ENCODE data around the gene PXT1. TPM values are rescaled to one million over a fixed set of nuclear protein-coding genes. Genes with fewer than 3 reads are reported as not detected.
A peak's percentile ranks its signal among the peaks of the same experiment; 100 is the strongest.

PXT1 gene
- total RNA-seq, 2 donors from 2014 or later = 0.24 TPM; not detected in 1

DNA sequence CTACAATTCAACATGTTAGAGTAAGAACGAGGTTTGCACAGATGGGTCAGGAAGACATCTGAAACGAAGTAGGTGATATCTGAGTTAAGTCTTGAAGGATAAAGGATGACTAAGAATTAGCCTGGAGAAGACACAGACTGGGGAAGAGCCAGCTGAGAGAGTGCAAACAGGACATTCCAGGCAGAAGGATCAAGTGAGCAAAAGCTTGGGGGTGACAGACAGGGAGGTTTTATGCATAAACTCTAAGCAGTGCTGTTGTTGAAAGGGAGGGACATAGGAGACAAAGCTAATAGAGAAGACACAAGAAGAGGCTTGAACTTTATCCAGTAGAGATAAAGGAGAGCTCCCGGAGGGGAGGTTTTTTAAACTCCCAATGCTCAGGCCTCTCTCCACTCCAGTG, 40.2 kb downstream of the PXT1 start:
- Histone ChIP-seq H3K4me3 (no peak overlapping the region), H3K36me3 (no peaks in the 10 kb centered on the region), H3K9me3 (no peaks in the 10 kb centered on the region), H3K4me1 (no peaks in the 10 kb centered on the region), H3K27ac (no peak overlapping the region), H3K27me3 (no peaks in the 10 kb centered on the region)
- DNase-seq (ENCODE audit: low spot score) = no peak
- TF ChIP-seq, protein P1, sequence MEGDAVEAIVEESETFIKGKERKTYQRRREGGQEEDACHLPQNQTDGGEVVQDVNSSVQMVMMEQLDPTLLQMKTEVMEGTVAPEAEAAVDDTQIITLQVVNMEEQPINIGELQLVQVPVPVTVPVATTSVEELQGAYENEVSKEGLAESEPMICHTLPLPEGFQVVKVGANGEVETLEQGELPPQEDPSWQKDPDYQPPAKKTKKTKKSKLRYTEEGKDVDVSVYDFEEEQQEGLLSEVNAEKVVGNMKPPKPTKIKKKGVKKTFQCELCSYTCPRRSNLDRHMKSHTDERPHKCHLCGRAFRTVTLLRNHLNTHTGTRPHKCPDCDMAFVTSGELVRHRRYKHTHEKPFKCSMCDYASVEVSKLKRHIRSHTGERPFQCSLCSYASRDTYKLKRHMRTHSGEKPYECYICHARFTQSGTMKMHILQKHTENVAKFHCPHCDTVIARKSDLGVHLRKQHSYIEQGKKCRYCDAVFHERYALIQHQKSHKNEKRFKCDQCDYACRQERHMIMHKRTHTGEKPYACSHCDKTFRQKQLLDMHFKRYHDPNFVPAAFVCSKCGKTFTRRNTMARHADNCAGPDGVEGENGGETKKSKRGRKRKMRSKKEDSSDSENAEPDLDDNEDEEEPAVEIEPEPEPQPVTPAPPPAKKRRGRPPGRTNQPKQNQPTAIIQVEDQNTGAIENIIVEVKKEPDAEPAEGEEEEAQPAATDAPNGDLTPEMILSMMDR (IDR thresholded peaks at IDR 0.05) = no peak

DNA sequence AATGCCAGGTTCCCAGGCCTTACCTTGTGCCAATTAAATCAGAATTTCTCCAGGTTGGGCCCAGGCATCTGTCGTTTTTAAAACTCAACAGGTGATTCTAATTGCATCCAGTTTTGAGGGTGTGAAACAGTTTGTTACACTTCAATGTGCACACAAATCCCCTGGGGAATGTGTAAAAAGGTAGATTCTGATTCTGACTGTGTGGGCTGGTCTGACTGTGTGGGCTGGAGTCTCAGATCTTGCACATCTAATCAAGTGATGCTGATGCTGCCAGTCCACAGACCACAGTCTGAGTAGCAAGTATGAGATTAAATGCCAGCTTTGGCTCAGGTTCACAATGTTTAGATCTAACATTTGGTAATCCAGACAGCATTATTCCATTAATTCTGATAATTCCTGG, 42.7 kb downstream of the PXT1 start:
- H3K4me3 ChIP-seq = no peak overlapping the region
- DNase-seq (ENCODE audit: low spot score) = no peak
- no peaks in the 10 kb centered on the region for H3K9me3 ChIP-seq
- no peaks in the 10 kb centered on the region for H3K27me3 ChIP-seq
- no peaks in the 10 kb centered on the region for H3K4me1 ChIP-seq
- no peak overlapping the region for H3K27ac ChIP-seq
- TF ChIP-seq, protein P1 (IDR thresholded peaks at IDR 0.05) = no peak
- no peaks in the 10 kb centered on the region for H3K36me3 ChIP-seq

DNA sequence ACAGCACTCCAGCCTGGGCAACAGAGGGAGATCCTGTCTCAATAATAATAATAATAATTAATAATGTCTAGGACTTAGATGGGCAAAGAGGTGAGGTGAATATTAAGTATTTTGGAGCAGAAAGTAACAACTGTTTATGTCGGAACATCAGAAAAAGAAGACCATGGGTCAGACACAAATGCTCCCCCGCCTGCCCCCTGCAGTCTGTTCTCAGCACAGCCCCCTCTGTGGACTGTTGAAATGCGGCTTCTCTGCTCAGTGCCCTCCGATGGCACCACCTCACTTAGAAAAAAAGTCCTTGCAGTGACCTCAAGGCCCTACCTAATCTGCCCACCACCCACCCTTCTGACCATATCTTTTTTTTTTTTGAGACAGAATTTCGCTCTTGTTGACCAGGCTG, 50.0 kb downstream of the PXT1 start:
- no peak for DNase-seq (ENCODE audit: low spot score)
- no peaks in the 10 kb centered on the region for H3K27me3 ChIP-seq
- no peaks in the 10 kb centered on the region for H3K9me3 ChIP-seq
- TF ChIP-seq, protein P1 (IDR thresholded peaks at IDR 0.05) = no peak
- no peak overlapping the region for H3K4me3 ChIP-seq
- H3K27ac ChIP-seq = no peak overlapping the region
- H3K36me3 ChIP-seq = no peaks in the 10 kb centered on the region
- peaks cover 0 to 5% of the 10 kb centered on the region in 2 donors for H3K4me1 ChIP-seq

DNA sequence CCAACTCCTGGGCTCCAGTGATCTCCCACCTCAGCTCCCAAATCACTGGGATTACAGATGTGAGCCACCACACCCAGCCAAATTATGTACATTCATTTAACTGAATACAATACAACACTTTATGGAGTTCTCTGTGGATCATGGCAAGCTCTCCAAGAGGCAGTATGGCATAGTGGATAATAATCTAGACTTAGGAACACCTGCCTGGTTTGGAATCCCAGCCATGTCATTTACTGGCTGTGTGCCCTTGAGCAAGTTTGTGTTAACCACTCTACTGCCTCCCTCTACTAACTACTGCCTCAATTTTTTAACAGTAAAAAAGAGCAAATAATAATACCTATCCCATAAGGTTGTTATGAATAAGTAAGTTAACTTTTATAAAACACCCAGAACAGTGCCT, 53.3 kb downstream of the PXT1 start:
- H3K27me3 ChIP-seq = no peaks in the 10 kb centered on the region
- no peaks in the 10 kb centered on the region for H3K36me3 ChIP-seq
- no peaks in the 10 kb centered on the region for H3K9me3 ChIP-seq
- H3K27ac ChIP-seq = no peak overlapping the region
- TF ChIP-seq, protein P1 (IDR thresholded peaks at IDR 0.05) = no peak
- H3K4me1 ChIP-seq = peaks cover 0 to 24% of the 10 kb centered on the region in 2 donors
- H3K4me3 ChIP-seq = no peak overlapping the region
- DNase-seq (ENCODE audit: low spot score) = no peak

DNA sequence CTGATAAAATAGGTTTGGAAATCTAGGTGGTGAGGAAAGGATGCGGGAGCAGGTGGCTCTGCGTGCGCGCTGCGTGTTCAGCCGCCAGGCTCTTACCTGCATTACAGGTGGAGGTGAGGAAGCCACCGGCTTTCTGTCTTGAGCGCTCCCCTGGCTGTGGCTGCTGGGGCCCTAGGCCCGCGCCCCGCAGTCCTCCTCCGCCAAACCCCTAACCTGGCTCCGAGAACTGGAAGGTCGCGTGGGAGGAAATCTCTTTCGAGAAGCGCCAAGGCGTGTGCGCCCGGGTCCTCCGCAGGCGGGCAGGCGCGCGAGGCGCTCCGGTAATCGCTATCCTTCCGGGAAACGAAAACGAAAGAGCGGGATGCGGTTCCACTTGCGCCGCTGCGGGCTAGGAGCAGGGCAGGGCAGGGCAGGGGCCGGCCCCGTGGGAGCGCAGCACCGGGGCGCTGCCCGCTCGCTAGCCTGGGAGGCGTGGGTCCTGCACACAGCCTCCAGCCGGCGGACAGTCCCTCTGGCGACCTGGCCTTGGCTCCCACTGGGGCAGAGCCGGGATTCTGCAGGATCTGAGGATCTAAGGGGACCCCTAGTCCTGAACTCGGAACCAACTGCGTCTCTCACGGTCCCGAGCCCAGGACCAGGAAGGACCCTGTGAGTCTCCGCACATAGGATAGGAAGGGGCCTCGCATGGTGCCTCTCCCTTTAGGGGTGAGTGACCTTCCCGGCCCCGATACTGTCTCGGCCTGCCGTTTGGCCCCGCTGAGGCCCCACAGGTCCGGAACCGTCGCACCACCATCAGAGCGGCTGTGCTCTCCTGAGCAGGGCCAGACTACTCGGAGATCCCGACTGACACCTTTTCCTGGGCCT, 55.0 kb downstream of the PXT1 start, which contains the start of gene ETV7:
Gene ETV7 (minus strand): TSS at position 230 of the 864 bp plus-strand sequence. CDS start 128 bp downstream, at position 102.
- peak within 1 kb of the TSS; percentile 41 to 57 for H3K4me3 ChIP-seq
- H3K9me3 ChIP-seq = no peaks in the 10 kb centered on the region
- H3K4me1 ChIP-seq = peaks cover 0 to 24% of the 10 kb centered on the region in 2 donors
- DNase-seq (ENCODE audit: low spot score) = no peak
- no peaks in the 10 kb centered on the region for H3K36me3 ChIP-seq
- TF ChIP-seq, protein P1 (IDR thresholded peaks at IDR 0.05) = no peak
- no peaks in the 10 kb centered on the region for H3K27me3 ChIP-seq
- peak within 1 kb of the TSS in 1 of 2 donors; percentile 35 for H3K27ac ChIP-seq

All from right atrium auricular region (tissue), 2 donors.